Stimulated activated CD4-positive, alpha-beta T cell treated with anti-CD3 and anti-CD28 coated beads, Interleukin-2, amount 100 ng/mL, for 24 hours (primary cell): Measurements from ENCODE around the gene MSL1.

Experiments used
- DNase-seq, 2 donors: peaks; one replicate each; pipeline ENCODE4 v3.0.0-alpha.2; 2020

The MSL1 gene

GRCh38 chr17:40179923-40180659, 58.3 kb downstream of the MSL1 start:
- DNase-seq, result no peak

- DNase-seq, result no peak
Observed at GRCh38 chr17:40180694-40181093, 58.9 kb downstream of the MSL1 start.

GRCh38 chr17:40181205-40181604, 59.4 kb downstream of the MSL1 start:
- DNase-seq, result no peak

- no peak for DNase-seq
Observed at GRCh38 chr17:40182606-40183005, 60.8 kb downstream of the MSL1 start.
